CD4-positive, alpha-beta T cell (primary cell): ENCODE results near the gene PPP1CC. TPM values are rescaled to one million over a fixed set of nuclear protein-coding genes. Genes with fewer than 3 reads are reported as not detected.

Experiments used
- ATAC-seq: fragments of 200-7000 bp; cut with Tn5 transposase; one replicate; pipeline ENCODE4 v1.10.0; 2022; ENCODE audit warnings: mild to moderate bottlenecking; ENCODE audit not compliant: poor library complexity
- CTCF ChIA-PET: fragments of 350-600 bp; sonication (Branson Sonifier 250); formaldehyde crosslinking; loops from one replicate; lab custom pipeline; 2021; ENCODE audit warnings: antibody characterized with exemption, inconsistent platforms; lab: Charles Lee
- POLR2A ChIA-PET: fragments of 350-600 bp; sonication (Branson Sonifier 250); formaldehyde crosslinking; loops from one replicate; lab custom pipeline; 2021; ENCODE audit warnings: antibody characterized with exemption, inconsistent platforms; lab: Charles Lee
- DNase-seq, 14 experiments: peaks; one replicate each; pipeline ENCODE4 v3.0.0-alpha.2; 2013 to 2020; ENCODE audit warnings: mixed read lengths in 2 of 14
- H3K27ac ChIP-seq, 2 donors: one replicate each; pipeline versions ENCODE4 v1.5.1 to v1.7.0; 2013; ENCODE audit warnings: low read length in 2 of 2, low read depth in 1 of 2, mild to moderate bottlenecking in 1 of 2
- H3K27me3 ChIP-seq, 2 experiments: 1 replicate in 1 of 2; 2 replicates in 1 of 2; pipeline versions ENCODE4 v1.6.1 to v1.7.0; 2013; ENCODE audit warnings: low read length in 2 of 2, control low read depth in 1 of 2, mild to moderate bottlenecking in 1 of 2, moderate library complexity in 1 of 2; ENCODE audit not compliant: insufficient read depth in 2 of 2, control insufficient read depth in 1 of 2
- H3K36me3 ChIP-seq: one replicate; pipeline ENCODE4 v1.6.1; 2013; ENCODE audit warnings: low read length, control low read depth; ENCODE audit not compliant: insufficient read depth
- H3K4me1 ChIP-seq: one replicate; pipeline ENCODE4 v1.6.1; 2013; ENCODE audit warnings: low read length, control low read depth; ENCODE audit not compliant: insufficient read depth
- H3K4me3 ChIP-seq: one replicate; pipeline ENCODE4 v1.5.1; 2013; ENCODE audit warnings: mild to moderate bottlenecking, low read length, moderate library complexity
- H3K9me3 ChIP-seq, 2 experiments: 1 replicate in 1 of 2; 2 replicates in 1 of 2; pipeline versions ENCODE4 v1.6.1 to v1.7.0; 2013; ENCODE audit warnings: low read length in 2 of 2, mild to moderate bottlenecking in 2 of 2, control low read depth in 1 of 2, moderate library complexity in 1 of 2; ENCODE audit not compliant: control insufficient read depth in 1 of 2, insufficient read depth in 1 of 2
- H3K27ac Mint-ChIP-seq: one replicate; pipeline ENCODE4 v1.8.0; 2020; ENCODE audit warnings: mixed read lengths
- H3K27me3 Mint-ChIP-seq: one replicate; pipeline ENCODE4 v1.8.0; 2021; ENCODE audit warnings: mixed read lengths
- H3K36me3 Mint-ChIP-seq: one replicate; pipeline ENCODE4 v1.8.0; 2021; ENCODE audit warnings: low read depth, mixed read lengths
- H3K4me1 Mint-ChIP-seq: one replicate; pipeline ENCODE4 v1.8.0; 2021; ENCODE audit warnings: low read depth, mixed read lengths
- H3K4me3 Mint-ChIP-seq: one replicate; pipeline ENCODE4 v1.8.0; 2020; ENCODE audit warnings: mild to moderate bottlenecking, mixed read lengths
- H3K9me3 Mint-ChIP-seq: one replicate; pipeline ENCODE4 v1.8.0; 2020; ENCODE audit warnings: mixed read lengths
- CTCF ChIP-seq: fragments of 200-600 bp; IDR thresholded peaks from one replicate; pipeline ENCODE4 v1.8.0; 2022; ENCODE audit warnings: antibody characterized with exemption, mild to moderate bottlenecking
- intact Hi-C, 2 experiments: fragments of 100-400 bp; cut with DNase I in 1 of 2; cut with micrococcal nuclease in 1 of 2; formaldehyde crosslinking; loops; one replicate each; pipeline versions ENCODE4 v1.15.1 to v1.9.0; 2023 to 2025; cut with DNase I, micrococcal nuclease
- total RNA-seq, 174 experiments: library from RNA in 2 of 174; stranded (reverse) in 2 of 174; gene quantifications; one replicate each; pipeline ENCODE4 v1.2.3 and lab custom pipeline; 2021 to 2026

The PPP1CC gene
- total RNA-seq, 2 experiments from 2014 or later, result 146 to 150 TPM

GRCh38 chr12:110776410-110776809, 33.7 kb upstream of the PPP1CC start:
- peak overlapping the region; percentile 22 for H3K27ac Mint-ChIP-seq
- Histone ChIP-seq H3K36me3 (no peaks in the 10 kb centered on the region), H3K27me3 (no peaks in the 10 kb centered on the region), H3K9me3 (no peaks in the 10 kb centered on the region), H3K4me1 (peaks cover 53% of the 10 kb centered on the region), H3K4me3 (no peak overlapping the region), H3K27ac (no peak overlapping the region)
- H3K4me3 Mint-ChIP-seq, result peak overlapping the region; percentile 5
- CTCF ChIA-PET, result interaction anchor here (0.6 kb wide), 1 partner anchor 30 kb away, joined by 3 read pairs; no protein-coding TSS in a partner anchor
- peaks cover 59% of the 10 kb centered on the region for H3K4me1 Mint-ChIP-seq
- ATAC-seq, result no peak
- TF ChIP-seq CTCF, result no peak
- peak in 3 of 14 experiments; percentile 12 to 32 (median 18) for DNase-seq
- no peaks in the 10 kb centered on the region for H3K36me3 Mint-ChIP-seq
- no peaks in the 10 kb centered on the region for H3K9me3 Mint-ChIP-seq
- no peaks in the 10 kb centered on the region for H3K27me3 Mint-ChIP-seq
- POLR2A ChIA-PET, result interaction anchor here (0.5 to 1.2 kb wide), 3 partner anchors 35 to 765 kb away, joined by 3 read pairs; no protein-coding TSS in a partner anchor
- intact Hi-C loops, result no loop called here

DNA sequence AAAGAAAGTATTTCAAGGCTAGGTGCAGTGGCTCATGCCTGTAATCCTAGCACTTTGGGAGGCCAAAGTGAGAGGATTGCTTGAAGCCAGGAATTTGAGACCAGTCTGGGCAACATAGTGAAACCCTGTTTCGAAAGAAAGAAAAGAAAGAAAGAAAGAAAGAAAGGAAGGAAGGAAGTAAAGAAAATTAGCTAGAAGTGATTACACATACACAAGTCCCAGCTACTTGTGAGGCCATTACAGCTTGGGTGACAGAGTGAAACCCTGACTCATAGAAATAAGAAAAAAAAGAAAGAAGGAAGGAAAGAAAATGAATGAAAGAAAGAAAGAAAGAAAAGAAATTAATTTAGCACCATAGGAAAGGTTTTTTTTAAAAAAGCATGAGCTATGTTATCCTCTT, 33.3 kb upstream of the PPP1CC start:
- DNase-seq (no peak), ATAC-seq (no peak)
- Mint-ChIP-seq H3K36me3 (no peaks in the 10 kb centered on the region), H3K9me3 (no peaks in the 10 kb centered on the region), H3K27ac (peak overlapping the region; percentile 22), H3K4me3 (no peak overlapping the region), H3K4me1 (peaks cover 60% of the 10 kb centered on the region), H3K27me3 (no peaks in the 10 kb centered on the region)
- intact Hi-C loops, result no loop called here
- Histone ChIP-seq H3K4me1 (peaks cover 49% of the 10 kb centered on the region), H3K4me3 (no peak overlapping the region), H3K9me3 (no peaks in the 10 kb centered on the region), H3K27ac (no peak overlapping the region), H3K27me3 (no peaks in the 10 kb centered on the region), H3K36me3 (no peaks in the 10 kb centered on the region)
- TF ChIP-seq CTCF, result no peak
- ChIA-PET CTCF (interaction anchor here (0.6 kb wide), 2 partner anchors 31 to 1414 kb away, joined by 3 read pairs; no protein-coding TSS in a partner anchor), POLR2A (interaction anchor here (0.7 to 1.2 kb wide), 2 partner anchors 35 to 765 kb away, joined by 3 read pairs; no protein-coding TSS in a partner anchor)

DNA sequence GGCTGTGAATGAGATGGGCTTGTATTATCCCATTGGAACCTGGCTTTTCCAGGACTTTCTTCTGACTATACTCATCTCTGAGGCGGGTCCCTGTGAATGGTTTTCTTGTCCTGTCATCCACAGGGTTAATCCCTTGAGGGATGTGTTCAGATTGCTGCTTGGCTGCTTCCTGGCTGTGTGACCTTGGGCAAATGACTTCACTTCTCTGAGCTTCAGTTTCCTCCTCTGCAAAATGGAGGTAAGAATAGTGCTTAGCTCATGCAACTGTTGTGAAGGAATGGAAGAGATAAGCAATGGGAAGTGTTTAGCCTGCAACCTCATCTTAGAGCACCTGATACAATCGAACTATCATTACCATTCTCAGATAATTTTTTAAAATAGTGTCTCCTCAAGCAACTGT, 32.1 kb upstream of the PPP1CC start:
- Mint-ChIP-seq H3K4me3 (no peak overlapping the region), H3K27ac (no peak overlapping the region)

More for the DNA sequence above, 32.1 kb upstream of the PPP1CC start:
- Mint-ChIP-seq H3K4me1 (peaks cover 50% of the 10 kb centered on the region), H3K36me3 (no peaks in the 10 kb centered on the region), H3K27me3 (no peaks in the 10 kb centered on the region), H3K9me3 (no peaks in the 10 kb centered on the region)
- H3K27ac ChIP-seq, result no peak overlapping the region
- intact Hi-C loops, result no loop called here
- H3K4me1 ChIP-seq, result peaks cover 38% of the 10 kb centered on the region
- no peaks in the 10 kb centered on the region for H3K36me3 ChIP-seq
- DNase-seq (no peak), ATAC-seq (no peak)
- ChIA-PET CTCF (no interaction called here), POLR2A (no interaction called here)
- no peaks in the 10 kb centered on the region for H3K9me3 ChIP-seq
- H3K4me3 ChIP-seq, result no peak overlapping the region
- no peak for TF ChIP-seq CTCF
- H3K27me3 ChIP-seq, result no peaks in the 10 kb centered on the region
